WTC11 (cell line): ENCODE data around the gene MOGAT1.

ENCODE experiments used
- CREB1 ChIP-seq: sonication (generic); formaldehyde crosslinking; IDR thresholded peaks from 2 replicates; pipeline ENCODE4 v1.8.0; 2023; ENCODE audit warnings: mild to moderate bottlenecking, missing genetic modification reagents
- PRRX2 ChIP-seq: fragments of 250-450 bp; sonication (Bioruptor Pico); IDR thresholded peaks from 2 replicates; pipeline ENCODE4 v1.8.0; 2021; ENCODE audit warnings: mild to moderate bottlenecking
- TF ChIP-seq, protein P1 (sequence below): fragments of 200-600 bp; IDR thresholded peaks from 2 replicates; pipeline ENCODE4 v1.8.0; 2022; ENCODE audit warnings: antibody characterized with exemption

DNA sequence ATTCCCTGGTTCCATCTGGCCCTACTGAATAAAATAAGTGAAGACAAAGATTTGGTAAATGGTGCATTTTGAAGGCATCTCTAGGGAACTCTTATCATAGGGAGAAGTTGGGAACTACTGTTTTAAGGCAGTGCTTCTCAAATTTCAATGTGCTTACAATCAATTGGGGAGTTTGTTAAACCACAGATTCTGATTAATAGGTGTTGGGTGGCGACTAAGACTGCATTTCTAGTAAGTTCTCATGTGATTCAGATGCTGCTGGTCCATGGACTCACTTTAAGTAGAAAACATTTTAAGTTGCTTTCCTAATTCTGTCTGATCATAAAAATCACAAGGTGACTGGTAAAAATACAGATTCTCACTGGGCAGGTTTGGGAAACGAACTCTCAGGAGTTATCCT is 30.1 kb upstream of the MOGAT1 start:
- TF ChIP-seq CREB1 (CRISPR knock-in tag) (no peak), PRRX2 (CRISPR knock-in tag) (no peak)
- TF ChIP-seq, protein P1, sequence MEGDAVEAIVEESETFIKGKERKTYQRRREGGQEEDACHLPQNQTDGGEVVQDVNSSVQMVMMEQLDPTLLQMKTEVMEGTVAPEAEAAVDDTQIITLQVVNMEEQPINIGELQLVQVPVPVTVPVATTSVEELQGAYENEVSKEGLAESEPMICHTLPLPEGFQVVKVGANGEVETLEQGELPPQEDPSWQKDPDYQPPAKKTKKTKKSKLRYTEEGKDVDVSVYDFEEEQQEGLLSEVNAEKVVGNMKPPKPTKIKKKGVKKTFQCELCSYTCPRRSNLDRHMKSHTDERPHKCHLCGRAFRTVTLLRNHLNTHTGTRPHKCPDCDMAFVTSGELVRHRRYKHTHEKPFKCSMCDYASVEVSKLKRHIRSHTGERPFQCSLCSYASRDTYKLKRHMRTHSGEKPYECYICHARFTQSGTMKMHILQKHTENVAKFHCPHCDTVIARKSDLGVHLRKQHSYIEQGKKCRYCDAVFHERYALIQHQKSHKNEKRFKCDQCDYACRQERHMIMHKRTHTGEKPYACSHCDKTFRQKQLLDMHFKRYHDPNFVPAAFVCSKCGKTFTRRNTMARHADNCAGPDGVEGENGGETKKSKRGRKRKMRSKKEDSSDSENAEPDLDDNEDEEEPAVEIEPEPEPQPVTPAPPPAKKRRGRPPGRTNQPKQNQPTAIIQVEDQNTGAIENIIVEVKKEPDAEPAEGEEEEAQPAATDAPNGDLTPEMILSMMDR: no peak
